CD8-positive, alpha-beta memory T cell (primary cell): ENCODE results near the gene RASA3. TPM values are rescaled to one million over a fixed set of nuclear protein-coding genes. Genes with fewer than 3 reads are reported as not detected.

Experiments used
- CTCF ChIA-PET: fragments of 350-600 bp; sonication (Branson Sonifier 250); formaldehyde crosslinking; loops from one replicate; lab custom pipeline; 2021; ENCODE audit warnings: antibody characterized with exemption; lab: Charles Lee
- POLR2A ChIA-PET: fragments of 350-600 bp; sonication (Branson Sonifier 250); formaldehyde crosslinking; loops from one replicate; lab custom pipeline; 2021; ENCODE audit warnings: antibody characterized with exemption; lab: Charles Lee
- DNase-seq, 5 donors: peaks; one replicate each; pipeline versions ENCODE4 v3.0.0 to v3.0.0-alpha.2; 2020 to 2022; ENCODE audit warnings: mixed read lengths in 1 of 5
- H3K27ac ChIP-seq: one replicate; pipeline ENCODE4 v1.7.0; 2013; ENCODE audit warnings: low read depth, mild to moderate bottlenecking, low read length, moderate library complexity
- H3K27me3 ChIP-seq: 2 replicates; pipeline ENCODE4 v1.7.0; 2013; ENCODE audit warnings: low read length, mild to moderate bottlenecking; ENCODE audit not compliant: insufficient read depth, poor library complexity, severe bottlenecking
- H3K36me3 ChIP-seq: 2 replicates; pipeline ENCODE4 v1.7.0; 2013; ENCODE audit warnings: mild to moderate bottlenecking, low read length, moderate library complexity; ENCODE audit not compliant: insufficient read depth
- H3K4me1 ChIP-seq: 2 replicates; pipeline ENCODE4 v1.7.0; 2013; ENCODE audit warnings: mild to moderate bottlenecking, low read length, moderate library complexity; ENCODE audit not compliant: insufficient read depth
- H3K4me3 ChIP-seq: 2 replicates; pipeline ENCODE4 v1.7.0; 2013; ENCODE audit warnings: mild to moderate bottlenecking, low read length
- H3K9me3 ChIP-seq: 2 replicates; pipeline ENCODE4 v1.7.0; 2013; ENCODE audit warnings: mild to moderate bottlenecking, low read length
- H3K27ac Mint-ChIP-seq, 8 donors: one replicate each; pipeline ENCODE4 v1.8.0; 2020 to 2021; ENCODE audit warnings: mixed read lengths in 8 of 8, mild to moderate bottlenecking in 6 of 8, inconsistent platforms in 3 of 8, moderate library complexity in 3 of 8
- H3K27me3 Mint-ChIP-seq, 2 donors: one replicate each; pipeline ENCODE4 v1.8.0; 2020 to 2021; ENCODE audit warnings: mixed read lengths in 2 of 2, mild to moderate bottlenecking in 1 of 2, moderate library complexity in 1 of 2
- H3K36me3 Mint-ChIP-seq, 3 donors: one replicate each; pipeline ENCODE4 v1.8.0; 2020 to 2021; ENCODE audit warnings: mixed read lengths in 3 of 3, inconsistent platforms in 1 of 3, mild to moderate bottlenecking in 1 of 3
- H3K4me1 Mint-ChIP-seq, 3 donors: one replicate each; pipeline ENCODE4 v1.8.0; 2020 to 2021; ENCODE audit warnings: mixed read lengths in 3 of 3, inconsistent platforms in 1 of 3, mild to moderate bottlenecking in 1 of 3
- H3K4me3 Mint-ChIP-seq, 7 donors: one replicate each; pipeline ENCODE4 v1.8.0; 2020 to 2021; ENCODE audit warnings: mixed read lengths in 7 of 7, mild to moderate bottlenecking in 6 of 7, moderate library complexity in 4 of 7, inconsistent platforms in 2 of 7
- H3K9me3 Mint-ChIP-seq, 5 donors: one replicate each; pipeline ENCODE4 v1.8.0; 2020 to 2022; ENCODE audit warnings: mixed read lengths in 5 of 5, mild to moderate bottlenecking in 3 of 5, moderate library complexity in 2 of 5, inconsistent platforms in 1 of 5
- polyA plus RNA-seq: library from polyadenylated mRNA; unstranded; fragments of 300-500 nt; fragmentation: Illumina TruSeq; gene quantifications from one replicate; pipeline ENCODE4 v1.2.3, GENCODE V29; 2021
- total RNA-seq, 2 experiments: library from RNA; stranded (reverse); gene quantifications; one replicate each; pipeline ENCODE4 v1.2.3, GENCODE V29; 2021

The RASA3 gene
- total and polyA plus RNA-seq, 3 experiments from 2014 or later, result 26.4 to 123 (median 27.1) TPM

- POLR2A ChIA-PET, result no interaction called here
- H3K36me3 Mint-ChIP-seq, result peaks cover 0 to 38% (median 13%) of the 10 kb centered on the region in 3 donors
- H3K4me3 Mint-ChIP-seq, result no peak overlapping the region
- H3K27ac Mint-ChIP-seq, result no peak overlapping the region
- Histone ChIP-seq H3K9me3 (no peaks in the 10 kb centered on the region), H3K4me3 (no peak overlapping the region), H3K27ac (no peak overlapping the region), H3K4me1 (no peaks in the 10 kb centered on the region), H3K27me3 (no peaks in the 10 kb centered on the region), H3K36me3 (peaks cover 18% of the 10 kb centered on the region)
- no peak for DNase-seq
- peaks cover 0 to 4% of the 10 kb centered on the region in 2 donors for H3K27me3 Mint-ChIP-seq
- CTCF ChIA-PET, result no interaction called here
- peaks cover 0 to 7% (median 7%) of the 10 kb centered on the region in 3 donors for H3K4me1 Mint-ChIP-seq
- H3K9me3 Mint-ChIP-seq, result peaks cover 0 to 5% (median 3%) of the 10 kb centered on the region in 5 donors
These were observed 175.9 kb downstream of the RASA3 start for GRCh38 chr13:113956571-113956970.

- Mint-ChIP-seq H3K27ac (peak overlapping the region in 1 of 8 donors; percentile 88), H3K9me3 (peaks cover 0 to 6% (median 3%) of the 10 kb centered on the region in 5 donors), H3K27me3 (peaks cover 0 to 4% of the 10 kb centered on the region in 2 donors), H3K36me3 (peaks cover 0 to 38% (median 13%) of the 10 kb centered on the region in 3 donors), H3K4me1 (peaks cover 0 to 12% (median 7%) of the 10 kb centered on the region in 3 donors), H3K4me3 (peak overlapping the region in 2 of 7 donors; percentile 23 to 48)
- POLR2A ChIA-PET, result no interaction called here
- Histone ChIP-seq H3K4me1 (no peaks in the 10 kb centered on the region), H3K36me3 (peaks cover 18% of the 10 kb centered on the region), H3K27ac (no peak overlapping the region), H3K9me3 (no peaks in the 10 kb centered on the region), H3K4me3 (no peak overlapping the region), H3K27me3 (no peaks in the 10 kb centered on the region)
- DNase-seq, result no peak
- CTCF ChIA-PET, result no interaction called here
These were observed 176.7 kb downstream of the RASA3 start for GRCh38 chr13:113955691-113956090.

GRCh38 chr13:113955235-113955634 is 177.2 kb downstream of the RASA3 start:
- Histone ChIP-seq H3K27ac (no peak overlapping the region), H3K36me3 (peaks cover 18% of the 10 kb centered on the region), H3K9me3 (no peaks in the 10 kb centered on the region), H3K4me3 (no peak overlapping the region), H3K27me3 (no peaks in the 10 kb centered on the region), H3K4me1 (no peaks in the 10 kb centered on the region)
- peaks cover 0 to 6% (median 3%) of the 10 kb centered on the region in 5 donors for H3K9me3 Mint-ChIP-seq
- peak overlapping the region in 2 of 7 donors; percentile 42 to 45 for H3K4me3 Mint-ChIP-seq
- POLR2A ChIA-PET, result no interaction called here
- H3K27ac Mint-ChIP-seq, result peak overlapping the region in 1 of 8 donors; percentile 88
- H3K4me1 Mint-ChIP-seq, result peaks cover 0 to 9% (median 7%) of the 10 kb centered on the region in 3 donors
- no peak for DNase-seq
- CTCF ChIA-PET, result no interaction called here
- peaks cover 0 to 37% (median 13%) of the 10 kb centered on the region in 3 donors for H3K36me3 Mint-ChIP-seq
- H3K27me3 Mint-ChIP-seq, result peaks cover 0 to 4% of the 10 kb centered on the region in 2 donors

- Histone ChIP-seq H3K36me3 (peaks cover 18% of the 10 kb centered on the region), H3K27me3 (no peaks in the 10 kb centered on the region), H3K9me3 (no peaks in the 10 kb centered on the region), H3K4me3 (no peak overlapping the region), H3K27ac (no peak overlapping the region), H3K4me1 (no peaks in the 10 kb centered on the region)
- Mint-ChIP-seq H3K27me3 (peaks cover 0 to 4% of the 10 kb centered on the region in 2 donors), H3K9me3 (peaks cover 0 to 6% (median 0%) of the 10 kb centered on the region in 5 donors), H3K27ac (peak overlapping the region in 1 of 8 donors; percentile 32), H3K4me3 (peak overlapping the region in 1 of 7 donors; percentile 69), H3K36me3 (peaks cover 0 to 35% (median 11%) of the 10 kb centered on the region in 3 donors), H3K4me1 (peaks cover 0 to 9% (median 6%) of the 10 kb centered on the region in 3 donors)
- ChIA-PET CTCF (no interaction called here), POLR2A (no interaction called here)
- DNase-seq, result no peak
These were observed 178.2 kb downstream of the RASA3 start for GRCh38 chr13:113954046-113954835.

GRCh38 chr13:113953561-113953960 is 178.9 kb downstream of the RASA3 start:
- Histone ChIP-seq H3K4me1 (no peaks in the 10 kb centered on the region), H3K36me3 (peaks cover 18% of the 10 kb centered on the region), H3K27me3 (no peaks in the 10 kb centered on the region), H3K9me3 (no peaks in the 10 kb centered on the region), H3K4me3 (no peak overlapping the region), H3K27ac (no peak overlapping the region)
- Mint-ChIP-seq H3K27me3 (peaks cover 0 to 4% of the 10 kb centered on the region in 2 donors), H3K4me1 (peaks cover 0 to 9% (median 6%) of the 10 kb centered on the region in 3 donors), H3K27ac (no peak overlapping the region), H3K9me3 (peaks cover 0 to 6% (median 0%) of the 10 kb centered on the region in 5 donors), H3K4me3 (peak overlapping the region in 1 of 7 donors; percentile 48), H3K36me3 (peaks cover 0 to 32% (median 11%) of the 10 kb centered on the region in 3 donors)
- ChIA-PET POLR2A (no interaction called here), CTCF (interaction anchor here (1.2 kb wide), 1 partner anchor 9 kb away, joined by 3 read pairs; no protein-coding TSS in a partner anchor)
- DNase-seq, result no peak

- Mint-ChIP-seq H3K4me1 (peaks cover 0 to 14% (median 5%) of the 10 kb centered on the region in 3 donors), H3K27ac (no peak overlapping the region), H3K9me3 (peaks cover 0 to 6% (median 0%) of the 10 kb centered on the region in 5 donors), H3K36me3 (peaks cover 0 to 30% (median 11%) of the 10 kb centered on the region in 3 donors), H3K27me3 (peaks cover 0 to 1% of the 10 kb centered on the region in 2 donors), H3K4me3 (peak overlapping the region in 1 of 7 donors; percentile 48)
- Histone ChIP-seq H3K36me3 (peaks cover 18% of the 10 kb centered on the region), H3K4me1 (no peaks in the 10 kb centered on the region), H3K4me3 (no peak overlapping the region), H3K27me3 (no peaks in the 10 kb centered on the region), H3K9me3 (no peaks in the 10 kb centered on the region), H3K27ac (no peak overlapping the region)
- ChIA-PET CTCF (interaction anchor here (1.2 kb wide), 1 partner anchor 9 kb away, joined by 3 read pairs; no protein-coding TSS in a partner anchor), POLR2A (no interaction called here)
- DNase-seq, result no peak
These were observed 179.4 kb downstream of the RASA3 start for GRCh38 chr13:113952983-113953520.

- ChIA-PET CTCF (interaction anchor here (1.2 kb wide), 1 partner anchor 10 kb away, joined by 3 read pairs; no protein-coding TSS in a partner anchor), POLR2A (no interaction called here)
- Mint-ChIP-seq H3K4me3 (peak overlapping the region in 1 of 7 donors; percentile 35), H3K27ac (peak overlapping the region in 1 of 8 donors; percentile 16), H3K4me1 (peaks cover 0 to 16% (median 7%) of the 10 kb centered on the region in 3 donors), H3K36me3 (peaks cover 0 to 29% (median 11%) of the 10 kb centered on the region in 3 donors), H3K27me3 (no peaks in the 10 kb centered on the region), H3K9me3 (peaks cover 0 to 6% (median 0%) of the 10 kb centered on the region in 5 donors)
- no peak overlapping the region for H3K27ac ChIP-seq
- H3K4me3 ChIP-seq, result no peak overlapping the region
- H3K4me1 ChIP-seq, result no peaks in the 10 kb centered on the region
- H3K27me3 ChIP-seq, result no peaks in the 10 kb centered on the region
- H3K36me3 ChIP-seq, result peaks cover 18% of the 10 kb centered on the region
- DNase-seq, result no peak
- no peaks in the 10 kb centered on the region for H3K9me3 ChIP-seq
These were observed 180.1 kb downstream of the RASA3 start for GRCh38 chr13:113952151-113952982.
